NCI-H446 (cell line): ENCODE results near the gene AOC1.
"Not testable (repeated sequence)": the region's sequence is repeated elsewhere in the genome, so short reads cannot be mapped to it uniquely, and the experiment has no call there.

Experiments used
- DNase-seq, 2 experiments: peaks; one replicate each; lab custom pipeline; 2025; lab: John Stamatoyannopoulos, UW

AOC1 gene

DNA sequence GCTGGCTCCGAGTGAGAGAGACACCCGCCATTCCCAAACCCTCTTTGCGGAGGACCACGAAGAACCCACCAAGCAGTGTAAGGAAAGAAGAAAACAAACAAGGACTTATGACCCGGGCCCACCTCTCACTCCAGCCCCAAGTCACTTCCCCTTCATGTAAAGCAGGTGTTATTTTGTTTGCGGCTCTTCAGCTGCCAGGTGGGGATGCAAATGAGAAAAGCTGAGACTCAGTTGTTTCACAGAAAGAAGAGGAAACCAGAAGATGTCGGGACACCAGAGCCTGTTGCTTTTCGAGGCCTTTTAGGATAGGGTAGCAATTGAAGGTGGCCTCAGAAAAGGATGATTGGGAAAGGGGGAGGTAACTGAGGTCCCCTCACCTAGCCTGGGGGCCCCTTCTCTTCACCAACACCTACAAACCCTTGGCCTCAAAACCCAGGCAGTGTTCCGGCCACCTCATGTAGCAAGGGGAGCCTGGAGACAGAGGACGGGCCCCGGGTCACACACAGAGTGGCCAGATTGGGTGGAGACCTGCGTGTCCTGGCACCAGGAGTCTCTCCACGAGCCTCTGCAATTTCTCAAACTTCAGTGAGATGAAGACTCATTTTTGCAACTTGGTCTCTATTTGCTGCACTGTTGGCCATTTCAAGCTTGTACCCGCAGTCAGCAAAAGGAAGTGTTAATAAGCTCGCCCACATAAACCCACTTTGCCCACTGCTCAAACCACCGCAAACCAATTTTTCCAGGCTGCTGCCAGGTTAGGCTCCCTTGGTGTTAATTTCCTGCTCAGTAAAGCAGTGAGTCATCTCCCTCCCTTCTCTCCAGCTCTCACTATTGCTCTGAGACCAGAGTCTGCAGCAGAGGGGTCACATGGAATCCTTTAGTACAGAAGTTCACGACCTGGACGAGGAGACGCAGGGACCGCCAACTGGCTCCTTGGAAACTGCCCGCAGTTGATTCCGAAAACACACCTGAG lies 45.5 kb downstream of the AOC1 start:
- DNase-seq, result no peak

DNA sequence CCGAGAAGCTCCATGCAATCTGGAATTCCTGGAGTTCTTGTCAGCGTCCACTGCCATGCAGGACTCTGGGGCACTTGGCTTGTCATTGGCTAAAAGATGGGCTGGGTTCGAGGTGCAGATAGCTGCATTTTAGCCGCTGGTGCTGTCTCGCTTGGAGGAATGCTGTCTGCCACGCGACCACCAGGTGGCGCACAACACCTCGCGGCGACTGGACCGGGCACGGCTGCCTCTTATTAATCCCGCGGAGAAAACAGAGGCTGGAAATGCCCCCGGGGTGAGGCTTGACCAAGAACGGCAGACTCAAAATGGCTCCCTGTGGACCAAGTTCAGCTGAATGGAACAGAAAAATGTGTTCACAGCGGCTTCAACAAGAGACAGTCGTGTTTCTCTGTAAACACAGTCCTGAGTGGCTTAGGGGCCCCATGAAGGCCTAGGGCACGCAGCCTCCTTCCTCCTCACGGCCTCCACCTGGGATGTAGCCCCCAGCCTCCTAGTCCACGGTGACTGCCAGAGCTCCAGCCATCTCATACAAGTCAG lies 46.2 kb downstream of the AOC1 start:
- DNase-seq, result peak; percentile 23 to 68

DNA sequence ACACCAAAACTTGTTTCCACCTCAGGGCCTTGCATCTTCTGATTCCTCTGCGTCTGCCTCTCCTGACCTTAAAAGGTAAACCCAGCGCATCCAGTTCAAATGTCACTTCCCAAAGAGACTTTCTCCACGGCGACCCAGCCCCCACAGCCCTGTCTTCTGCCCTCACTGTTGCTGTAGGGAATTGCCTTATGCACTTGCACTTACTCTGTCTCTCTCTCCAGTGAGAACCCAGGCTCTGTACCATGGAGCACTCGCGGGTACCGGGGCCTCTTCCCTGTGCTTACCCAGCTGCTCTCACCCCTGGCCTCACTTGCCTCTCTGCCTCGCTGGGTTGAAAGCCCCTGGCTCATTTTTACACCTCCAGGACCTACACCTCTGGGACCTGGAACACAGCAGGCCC lies 48.4 kb downstream of the AOC1 start:
- DNase-seq, result no peak

DNA sequence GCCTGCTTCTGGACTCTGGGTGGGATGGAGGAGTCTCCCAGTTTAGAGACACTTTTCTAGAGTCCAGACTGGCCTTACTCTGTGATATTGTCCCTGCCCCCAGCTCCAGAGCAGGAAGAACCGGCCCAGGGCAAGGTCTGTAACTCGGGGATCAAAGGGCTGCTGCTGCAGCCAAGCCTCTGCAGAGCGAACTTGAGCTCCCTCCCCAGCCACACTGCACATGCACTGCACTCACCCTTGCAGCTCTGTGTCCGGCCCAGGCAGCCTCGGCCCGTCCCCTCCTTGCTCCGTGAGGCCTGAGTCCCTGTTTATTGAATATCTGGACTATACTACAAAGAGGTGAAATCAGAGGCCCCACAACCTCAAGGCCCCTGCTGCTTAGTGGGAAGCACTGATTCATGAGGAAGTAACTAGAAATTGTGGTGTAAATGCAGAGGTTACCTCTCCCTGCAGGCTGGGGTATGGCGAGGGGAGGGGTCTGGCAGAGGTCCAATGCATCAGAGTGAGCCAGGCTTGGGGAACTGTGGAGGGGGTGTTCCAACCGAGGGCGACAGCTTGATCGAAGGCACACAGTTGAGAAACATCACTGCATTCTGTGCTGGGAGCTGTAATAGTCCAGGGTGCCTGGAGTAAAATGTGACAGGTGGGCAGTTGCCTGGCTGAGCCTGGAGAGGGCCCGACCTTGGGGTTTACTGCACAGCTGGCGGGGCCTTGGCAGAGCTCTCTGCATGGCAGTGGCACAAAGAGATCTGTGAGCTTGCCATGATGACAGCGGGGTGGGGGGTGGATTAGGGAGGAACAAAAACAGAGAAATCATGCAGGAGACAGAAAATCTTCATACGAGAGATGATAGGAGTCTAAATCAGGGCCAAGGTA lies 49.1 kb downstream of the AOC1 start:
- DNase-seq, result peak; percentile 34 to 71

DNA sequence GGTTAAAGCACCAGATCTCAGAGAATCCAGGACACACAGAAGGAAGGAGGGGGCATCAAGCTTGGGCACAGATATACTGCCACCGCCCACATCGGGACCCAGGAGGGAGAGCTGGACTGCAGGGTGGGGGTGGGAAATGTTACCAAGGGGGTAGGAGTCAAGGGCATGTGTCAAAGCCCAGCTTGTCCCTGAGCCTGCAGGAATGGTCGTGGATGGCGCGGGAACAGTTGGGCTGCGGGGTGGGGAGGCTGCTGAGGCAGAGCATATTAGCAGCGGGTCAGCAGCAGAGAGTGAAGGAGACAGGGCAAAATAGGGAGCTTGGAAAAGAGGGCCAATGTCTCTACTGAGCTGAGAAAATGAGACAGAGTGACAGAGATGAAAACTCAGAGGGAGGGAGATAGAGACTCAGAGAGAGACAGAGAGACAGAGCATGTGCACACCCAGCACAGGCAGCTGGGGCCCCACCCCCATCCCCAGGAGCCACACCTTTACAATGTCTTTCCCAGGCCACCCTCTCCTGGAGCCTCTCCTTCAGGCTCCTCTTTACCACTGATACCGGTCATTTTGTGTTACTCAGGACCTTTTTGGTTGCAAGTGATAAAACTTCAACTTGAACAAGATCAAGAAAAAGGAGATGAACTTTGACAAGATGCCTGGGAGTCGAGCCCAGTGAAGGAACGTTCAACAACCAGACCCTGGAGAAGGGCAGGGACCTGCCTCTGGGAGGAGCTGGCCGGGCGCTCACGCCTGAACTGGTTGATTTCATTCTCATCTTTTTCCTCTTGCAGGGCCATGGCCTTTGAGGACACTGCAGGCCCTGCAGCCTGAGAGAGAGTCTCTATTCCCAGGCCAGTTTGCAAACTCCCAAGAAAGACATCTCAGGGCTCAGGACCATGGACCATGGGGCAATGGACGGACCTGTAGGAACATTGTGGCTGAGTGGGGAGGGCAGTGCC lies 50.0 kb downstream of the AOC1 start:
- no peak for DNase-seq

DNA sequence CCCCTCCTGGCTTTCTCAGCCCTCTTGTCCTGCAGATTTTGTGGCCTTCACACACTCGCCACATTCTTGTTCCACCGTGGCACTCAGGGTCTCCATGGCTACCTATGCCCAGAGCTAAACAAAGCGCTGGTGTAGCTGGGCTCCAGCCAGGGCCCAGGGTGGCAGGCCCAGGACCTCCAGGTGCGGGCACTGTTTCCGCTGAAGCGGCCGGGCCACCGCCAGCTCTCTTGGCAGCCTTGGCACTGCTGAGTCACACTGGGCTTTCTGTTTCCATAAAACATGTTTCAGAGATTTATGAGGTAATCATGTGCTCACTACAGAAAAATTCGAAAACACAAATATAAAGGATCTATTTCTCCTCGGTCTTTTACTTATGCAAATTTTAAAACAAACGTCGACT lies 51.3 kb downstream of the AOC1 start:
- peak; percentile 25 to 73 for DNase-seq

DNA sequence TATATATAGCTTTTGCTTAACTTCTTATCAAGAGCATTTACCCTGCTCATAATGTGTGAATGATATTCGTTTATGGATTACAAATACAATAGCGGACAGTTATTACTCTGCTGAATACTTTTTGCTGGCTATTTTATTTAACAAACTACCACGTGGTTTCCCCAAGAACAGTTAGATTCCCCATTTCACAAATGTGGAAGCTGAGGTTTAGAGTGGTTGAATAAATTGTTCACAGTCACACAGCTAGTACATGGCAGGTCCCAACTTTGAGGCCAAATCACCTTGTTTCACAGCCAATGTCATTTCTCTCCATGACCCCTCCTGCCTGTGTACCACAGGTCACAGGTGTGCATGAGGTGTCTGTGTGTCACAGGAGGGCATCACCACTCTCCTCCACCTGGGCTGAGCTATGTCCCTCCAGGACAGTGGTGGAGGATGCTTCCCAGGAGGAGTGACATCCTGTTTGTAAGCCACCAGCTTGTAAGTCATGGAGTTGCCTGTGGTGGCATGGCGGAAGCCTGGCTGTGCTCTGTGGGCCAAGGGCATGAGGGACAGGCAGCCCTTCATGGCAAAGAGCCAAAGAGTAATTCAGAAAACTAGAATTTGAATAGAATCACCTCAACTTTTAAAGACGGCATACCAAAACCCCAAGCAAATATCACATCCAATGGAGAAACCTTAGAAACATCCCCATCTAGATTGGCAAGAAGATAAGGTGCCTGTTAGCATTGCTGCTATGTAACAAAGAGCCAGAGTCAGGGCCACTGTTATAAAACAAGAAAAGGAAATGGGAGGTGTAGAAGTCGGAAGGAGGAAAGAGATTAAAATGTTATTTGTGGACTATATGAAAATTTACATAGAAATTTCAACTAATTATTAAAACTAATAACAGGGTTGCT lies 51.9 kb downstream of the AOC1 start:
- no peak for DNase-seq

DNA sequence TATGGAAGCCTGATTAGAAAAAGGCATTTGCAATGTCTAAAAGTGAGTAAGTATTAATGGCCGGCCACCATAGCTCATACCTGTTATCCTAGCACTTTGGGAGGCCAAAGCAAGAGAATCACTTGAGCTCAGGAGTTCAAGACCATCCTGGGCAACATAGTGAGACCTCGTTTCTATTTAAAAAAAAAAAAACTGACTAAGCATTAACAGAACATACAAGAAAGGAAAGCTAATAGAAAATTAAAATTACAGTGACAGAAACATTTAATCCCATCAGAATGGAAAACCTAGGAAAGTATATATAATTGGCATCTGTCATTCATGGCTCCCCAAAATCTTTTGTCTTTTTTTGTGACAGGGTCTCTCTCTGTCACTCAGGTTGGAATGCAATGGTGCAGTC lies 55.9 kb downstream of the AOC1 start:
- DNase-seq, result no peak

DNA sequence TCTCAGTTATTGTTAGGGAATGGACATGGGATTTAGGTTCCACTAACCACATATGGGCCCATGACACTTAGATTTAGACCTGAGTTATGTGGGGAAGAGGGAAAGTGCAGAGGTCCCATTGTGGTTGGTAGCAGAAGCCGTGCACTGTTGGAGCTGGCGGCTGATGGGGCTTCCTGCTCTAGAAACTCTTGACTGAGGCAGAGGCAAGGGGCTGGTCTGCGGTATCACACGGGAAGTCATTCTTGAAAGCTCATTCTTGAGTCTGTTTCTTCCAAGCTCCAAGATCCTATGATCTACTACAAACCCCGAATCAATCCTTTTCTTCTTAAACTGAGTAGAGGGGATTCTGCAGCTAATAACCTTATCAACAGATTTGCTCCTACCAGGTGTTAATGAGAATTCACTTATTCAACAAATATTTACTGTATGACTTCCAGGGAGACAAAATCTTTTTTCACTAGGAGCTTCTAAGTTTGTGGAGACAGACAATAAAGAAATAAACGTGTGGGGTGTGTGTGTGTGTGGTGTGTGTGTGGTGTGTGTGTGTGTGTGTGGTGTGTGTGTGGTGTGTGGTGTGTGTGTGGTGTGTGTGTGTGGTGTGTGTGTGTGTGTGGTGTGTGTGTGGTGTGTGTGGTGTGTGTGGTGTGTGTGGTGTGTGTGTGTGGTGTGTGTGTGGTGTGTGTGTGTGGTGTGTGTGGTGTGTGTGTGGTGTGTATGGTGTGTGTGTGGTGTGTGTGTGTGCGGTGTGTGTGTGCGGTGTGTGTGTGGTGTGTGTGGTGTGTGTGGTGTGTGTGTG lies 57.1 kb downstream of the AOC1 start:
- no peak for DNase-seq

DNA sequence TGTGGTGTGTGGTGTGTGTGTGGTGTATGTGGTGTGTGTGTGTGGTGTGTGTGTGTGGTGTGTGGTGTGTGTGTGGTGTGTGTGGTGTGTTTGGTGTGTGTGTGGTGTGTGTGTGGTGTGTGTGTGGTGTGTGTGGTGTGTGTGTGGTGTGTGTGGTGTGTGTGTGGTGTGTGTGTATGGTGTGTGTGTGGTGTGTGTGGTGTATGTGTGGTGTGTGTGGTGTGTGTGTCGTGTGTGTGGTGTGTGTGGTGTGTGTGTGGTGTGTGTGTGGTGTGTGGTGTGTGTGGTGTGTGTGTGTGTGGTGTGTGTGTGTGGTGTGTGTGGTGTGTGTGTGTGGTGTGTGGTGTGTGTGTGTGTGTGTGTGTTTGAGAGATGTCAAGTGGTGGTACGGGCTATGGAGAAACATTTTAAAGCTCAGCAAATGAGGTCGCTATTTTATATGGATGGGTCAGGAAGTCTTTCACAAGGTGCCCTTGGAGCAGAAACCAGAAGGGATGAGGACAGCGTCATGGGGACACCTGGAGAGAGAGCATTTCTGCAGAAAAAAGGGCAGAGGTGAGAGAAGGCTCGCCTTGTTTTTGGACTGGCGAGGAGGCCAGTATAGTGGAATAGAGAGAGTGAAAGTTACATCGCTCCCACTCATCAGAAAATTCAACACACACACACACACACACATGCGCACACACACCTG lies 58.1 kb downstream of the AOC1 start:
- DNase-seq, result not testable (repeated sequence)

DNA sequence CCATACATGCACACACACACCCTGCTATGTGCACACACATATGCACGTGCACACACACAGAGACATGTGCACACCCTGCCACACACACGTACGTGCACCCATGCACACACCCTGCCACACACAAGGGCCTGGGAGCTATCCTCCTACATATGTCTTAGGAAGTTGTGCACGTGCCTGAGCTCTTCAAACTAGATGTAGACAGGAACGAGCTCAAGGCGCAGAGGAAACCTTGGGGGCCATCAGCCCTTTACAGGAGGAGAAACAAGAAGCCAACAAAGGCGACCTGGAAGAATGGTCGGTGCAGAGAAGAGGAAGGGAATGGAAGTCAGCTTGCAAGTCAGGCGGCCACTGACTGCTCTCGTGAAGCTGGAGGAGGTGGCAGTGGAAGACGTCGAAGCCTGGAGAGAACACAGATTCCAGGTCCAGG lies 58.7 kb downstream of the AOC1 start:
- DNase-seq, result no peak
